Suppressor macrophage treated with lipopolysaccharide for 1 hour (primary cell): ENCODE results near the gene ITGB6.
A peak's percentile ranks its signal among the peaks of the same experiment; 100 is the strongest.
"Not testable (repeated sequence)": the region's sequence is repeated elsewhere in the genome, so short reads cannot be mapped to it uniquely, and the experiment has no call there.

Source experiments
- DNase-seq, 3 donors: peaks; one replicate each; pipeline ENCODE4 v3.0.0-alpha.2; 2020 to 2022

The ITGB6 gene

DNA sequence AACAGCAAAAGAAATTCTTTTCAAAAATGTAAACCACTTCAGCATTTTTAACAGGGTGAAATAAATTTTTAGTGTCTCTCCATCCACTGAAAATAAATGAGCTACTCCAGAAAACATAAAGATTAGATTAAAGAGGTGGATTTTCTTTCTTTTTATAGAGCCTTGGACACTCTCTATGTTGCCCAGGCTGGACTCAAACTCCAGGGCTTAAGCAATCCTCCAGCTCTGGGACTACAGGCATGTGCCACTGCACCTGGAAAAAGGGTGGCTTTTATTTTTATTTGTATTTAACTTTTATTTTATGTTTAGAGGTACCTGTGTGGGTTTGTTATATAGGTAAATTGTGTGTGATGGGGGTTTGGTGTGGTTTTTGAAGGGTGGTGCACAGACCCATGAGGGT, 19.9 kb downstream of the ITGB6 start:
- DNase-seq, result no peak

- DNase-seq, result no peak
These were observed 24.6 kb downstream of the ITGB6 start for GRCh38 chr2:160175169-160176134.

DNA sequence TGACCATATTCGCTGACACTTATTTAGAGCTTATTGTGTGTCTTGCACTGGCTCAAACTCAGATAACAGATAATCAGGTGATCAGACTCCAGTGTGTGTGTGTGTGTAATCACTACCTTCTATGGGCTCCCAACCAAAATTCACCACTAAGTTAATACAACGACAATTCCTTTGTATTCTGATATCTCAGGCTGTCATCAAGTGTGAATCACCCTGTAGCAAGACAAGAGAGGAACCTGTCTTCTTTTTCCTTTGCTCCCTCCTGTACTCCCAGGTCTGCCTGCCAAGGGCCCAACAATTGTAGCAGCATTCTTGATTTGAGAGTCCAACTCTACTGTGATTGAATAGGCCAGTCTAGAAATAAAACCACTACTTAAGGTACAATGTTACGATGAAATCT, 25.8 kb downstream of the ITGB6 start:
- no peak for DNase-seq

- no peak for DNase-seq
These were observed 30.1 kb downstream of the ITGB6 start for GRCh38 chr2:160169988-160170387.

DNA sequence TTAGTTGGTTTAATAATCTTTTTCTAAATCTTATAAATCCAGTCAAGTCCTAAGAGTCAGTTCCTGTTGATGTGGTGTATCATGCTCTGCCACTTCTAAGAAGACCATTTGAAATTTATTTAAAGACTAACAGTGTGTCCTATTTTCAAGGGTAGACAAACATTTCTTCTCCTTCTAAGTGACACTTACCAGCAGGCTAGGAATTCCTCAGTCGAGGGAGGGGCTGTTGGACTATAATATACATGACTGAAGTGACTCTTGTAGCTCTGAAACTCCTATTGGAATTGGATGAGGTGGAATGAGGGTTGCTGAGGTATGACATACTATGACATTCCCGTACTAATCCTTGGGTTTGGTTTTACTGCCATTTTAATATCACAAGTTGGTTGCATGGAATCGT, 30.6 kb downstream of the ITGB6 start:
- DNase-seq, result no peak

- no peak for DNase-seq
These were observed 31.2 kb downstream of the ITGB6 start for GRCh38 chr2:160168878-160169277.

GRCh38 chr2:160167089-160167740, 32.9 kb downstream of the ITGB6 start:
- DNase-seq, result no peak

- DNase-seq, result no peak
These were observed 34.1 kb downstream of the ITGB6 start for GRCh38 chr2:160165996-160166395.

- DNase-seq, result no peak
These were observed 35.0 kb downstream of the ITGB6 start for GRCh38 chr2:160165081-160165480.

GRCh38 chr2:160157861-160158829, 41.9 kb downstream of the ITGB6 start:
- DNase-seq, result no peak

DNA sequence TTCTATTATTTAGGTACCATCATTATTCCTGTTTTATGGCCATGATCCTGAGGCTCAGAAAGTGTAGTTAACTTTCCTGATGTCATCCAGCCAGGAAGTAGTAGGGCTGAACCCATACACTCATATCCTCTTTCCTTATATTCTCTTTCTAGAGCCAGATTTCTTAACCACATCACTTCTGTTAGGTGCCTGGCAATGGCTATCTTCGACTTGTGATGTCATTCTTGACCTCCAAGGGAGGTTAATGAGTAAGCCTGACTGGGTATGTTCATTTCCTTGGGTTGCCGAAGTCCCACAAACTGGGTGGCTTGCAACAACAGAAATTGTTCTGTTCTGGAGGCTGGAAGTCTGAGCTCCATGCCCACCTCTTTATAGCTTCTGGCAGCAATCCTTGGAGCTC, 43.4 kb downstream of the ITGB6 start:
- DNase-seq, result peak; percentile 37 to 58 (median 46)

DNA sequence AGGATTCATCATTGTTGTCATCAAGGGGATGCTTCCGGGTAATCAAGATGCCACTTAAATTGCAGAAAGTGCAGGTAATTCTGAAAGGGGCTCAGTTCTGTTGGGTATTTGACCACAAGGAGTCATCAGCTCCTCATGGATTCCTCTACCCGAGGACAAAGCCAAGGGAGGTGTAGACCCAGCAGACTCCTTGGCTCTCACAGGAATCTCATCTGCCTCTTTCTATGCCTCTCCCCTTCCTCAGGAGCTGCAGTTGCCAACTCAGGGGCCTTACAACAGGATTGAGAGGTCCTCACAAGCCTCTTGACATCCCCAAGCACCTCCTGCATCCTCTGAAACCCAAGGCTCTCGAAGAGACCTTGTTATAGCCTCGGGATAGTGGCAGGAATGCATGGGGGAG, 44.0 kb downstream of the ITGB6 start:
- DNase-seq, result no peak

DNA sequence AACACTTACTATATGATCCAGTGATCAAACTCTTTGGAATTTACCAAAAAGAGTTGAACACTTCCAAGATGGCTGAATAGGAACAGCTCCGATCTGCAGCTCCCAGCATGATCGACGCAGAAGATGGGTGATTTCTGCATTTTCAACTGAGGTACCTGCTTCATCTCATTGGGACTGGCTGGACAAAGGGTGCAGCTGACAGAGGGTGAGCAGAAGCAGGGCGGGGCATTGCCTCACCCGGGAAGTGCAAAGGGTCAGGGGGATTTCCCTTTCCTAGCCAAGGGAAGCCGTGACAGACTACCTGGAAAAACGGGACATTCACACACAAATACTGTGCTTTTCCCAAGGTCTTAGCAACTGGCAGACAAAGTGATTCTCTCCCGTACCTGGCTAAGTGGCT, 51.7 kb downstream of the ITGB6 start:
- not testable (repeated sequence) for DNase-seq

- DNase-seq, result no peak
These were observed 54.6 kb downstream of the ITGB6 start for GRCh38 chr2:160145471-160145870.

- no peak for DNase-seq
These were observed 55.6 kb downstream of the ITGB6 start for GRCh38 chr2:160144280-160144990.

DNA sequence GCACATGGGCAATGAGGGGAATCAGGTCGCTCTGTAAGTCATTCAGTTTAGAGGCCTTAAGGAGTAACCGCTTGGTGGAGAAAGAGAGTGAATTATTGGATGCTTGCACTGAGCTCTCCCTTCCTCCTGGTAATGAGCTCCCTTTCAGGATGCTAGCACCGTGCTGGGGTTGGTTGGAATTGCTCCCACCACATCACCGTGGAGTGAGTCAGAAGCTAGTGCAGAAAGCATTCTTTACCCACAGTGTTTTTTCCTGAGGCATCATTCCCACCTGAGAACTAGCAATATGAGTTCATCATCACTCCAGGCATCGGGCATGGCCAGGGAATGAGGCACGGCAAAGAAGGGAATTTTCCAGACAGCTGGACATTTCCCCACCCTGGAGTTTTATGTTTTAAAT, 57.6 kb downstream of the ITGB6 start:
- DNase-seq, result peak in 1 of 3 donors; percentile 16

GRCh38 chr2:160141912-160142311, 58.2 kb downstream of the ITGB6 start:
- DNase-seq, result peak in 1 of 3 donors; percentile 14

- DNase-seq, result no peak
These were observed 58.7 kb downstream of the ITGB6 start for GRCh38 chr2:160141419-160141818.

- no peak for DNase-seq
These were observed 59.6 kb downstream of the ITGB6 start for GRCh38 chr2:160140471-160140870.

DNA sequence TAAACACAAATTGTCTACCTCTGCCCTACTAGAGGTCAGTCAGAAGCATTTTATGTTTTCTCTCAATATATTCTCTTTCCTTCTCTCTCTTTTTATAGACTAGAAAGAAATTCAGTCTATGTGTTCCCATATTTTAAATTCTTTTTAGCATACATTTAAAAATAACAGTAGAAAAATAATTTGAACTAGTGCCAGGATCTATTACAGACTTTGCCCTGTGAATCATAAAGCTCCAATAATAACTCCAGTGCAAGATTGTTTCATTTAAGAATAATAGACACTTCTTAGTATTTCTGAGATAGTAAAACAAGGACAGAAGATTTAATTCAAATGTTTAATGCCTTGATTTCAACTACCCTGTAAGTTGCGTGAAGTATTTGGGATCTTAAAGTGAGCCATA, 60.1 kb downstream of the ITGB6 start:
- DNase-seq, result peak in 1 of 3 donors; percentile 5

DNA sequence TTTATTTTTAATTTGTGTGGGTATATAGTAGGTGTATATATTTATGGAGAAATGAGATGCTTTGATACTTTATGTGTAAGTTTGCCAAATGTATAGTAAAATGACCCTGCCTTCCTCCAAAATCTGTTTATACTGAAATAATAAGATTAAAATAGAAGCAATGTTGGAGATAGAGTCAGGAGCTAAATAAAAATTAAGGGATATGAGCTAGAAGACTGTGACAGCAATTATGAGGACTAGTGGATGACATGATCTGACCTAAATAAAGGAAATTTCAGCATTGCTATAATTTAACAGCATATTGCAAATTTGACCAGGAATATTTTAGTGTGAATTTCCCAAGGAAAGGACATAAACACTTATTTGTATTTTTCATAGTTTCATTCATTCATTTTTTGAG, 60.7 kb downstream of the ITGB6 start:
- peak in 1 of 3 donors; percentile 16 for DNase-seq

DNA sequence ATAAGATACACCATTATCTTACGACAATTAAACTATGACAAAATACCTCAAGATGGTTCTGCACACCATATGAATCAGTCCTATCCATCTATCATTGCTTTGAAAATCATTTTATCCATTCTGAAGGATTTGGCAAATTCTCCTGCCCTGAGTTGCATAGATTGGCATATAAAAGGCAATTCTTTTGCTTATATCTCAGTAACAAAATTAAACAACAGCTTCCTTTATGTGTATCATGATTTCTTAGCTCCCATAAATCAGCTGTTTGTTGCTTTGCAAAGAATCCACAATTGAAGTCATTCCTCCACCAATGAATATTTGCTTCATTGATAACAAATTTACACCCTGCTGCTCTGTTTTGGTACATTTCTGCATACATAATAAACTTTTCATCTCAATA, 61.7 kb downstream of the ITGB6 start:
- DNase-seq, result peak in 1 of 3 donors; percentile 12
